CD4-positive, alpha-beta T cell treated with Interleukin-15 for 4 hours (primary cell): ENCODE data around the gene RALGDS.
"Not testable (repeated sequence)": the region's sequence is repeated elsewhere in the genome, so short reads cannot be mapped to it uniquely, and the experiment has no call there.

Experiments used
- DNase-seq: peaks from one replicate; pipeline ENCODE4 v3.0.0-alpha.2; 2020; ENCODE audit warnings: low spot score

RALGDS gene

DNA sequence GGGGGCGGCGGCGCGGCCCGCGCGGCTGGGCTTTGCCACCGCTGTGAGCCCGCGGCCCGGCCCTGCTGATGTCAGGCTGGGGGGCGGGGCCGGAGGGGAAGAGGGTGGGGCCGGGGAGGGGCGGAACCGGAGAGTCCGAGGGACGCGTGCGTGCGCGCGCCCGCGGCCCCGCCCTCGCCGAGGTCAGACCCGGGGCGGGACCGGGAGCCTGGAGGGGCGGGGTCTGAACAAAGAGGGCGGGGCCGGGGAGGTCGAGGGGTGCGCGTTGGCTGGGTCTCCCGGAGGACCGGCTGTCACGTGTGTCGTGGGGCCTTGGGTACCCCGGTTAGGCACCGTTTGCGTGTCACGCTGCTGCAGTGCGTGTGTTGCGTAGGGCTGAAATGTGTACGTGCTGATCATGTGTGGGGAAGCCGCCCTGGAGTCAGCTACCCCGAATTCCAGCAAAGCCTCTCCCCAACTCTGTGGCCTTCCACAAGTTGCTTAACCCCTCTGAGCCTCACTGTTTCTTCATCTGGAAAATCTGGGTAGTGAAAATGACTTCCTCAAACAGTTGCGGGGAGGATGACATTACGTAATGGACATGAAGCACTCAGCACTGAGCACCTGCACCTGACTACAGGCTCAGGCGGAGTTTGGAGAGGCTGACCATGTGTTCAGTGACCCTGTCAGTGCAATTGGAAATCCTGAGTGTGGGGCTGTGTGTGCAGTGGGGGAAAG is at the start of gene RALGDS:
Gene RALGDS (minus strand): TSS at position 43 of the 717 bp plus-strand sequence. CDS start 86 bp downstream, outside the sequence.
- DNase-seq: peak; percentile 91

GRCh38 chr9:133170716-133171115 is 49.7 kb upstream of the RALGDS start:
- DNase-seq: no peak

GRCh38 chr9:133169687-133170086 is 48.6 kb upstream of the RALGDS start:
- DNase-seq: not testable (repeated sequence)

DNA sequence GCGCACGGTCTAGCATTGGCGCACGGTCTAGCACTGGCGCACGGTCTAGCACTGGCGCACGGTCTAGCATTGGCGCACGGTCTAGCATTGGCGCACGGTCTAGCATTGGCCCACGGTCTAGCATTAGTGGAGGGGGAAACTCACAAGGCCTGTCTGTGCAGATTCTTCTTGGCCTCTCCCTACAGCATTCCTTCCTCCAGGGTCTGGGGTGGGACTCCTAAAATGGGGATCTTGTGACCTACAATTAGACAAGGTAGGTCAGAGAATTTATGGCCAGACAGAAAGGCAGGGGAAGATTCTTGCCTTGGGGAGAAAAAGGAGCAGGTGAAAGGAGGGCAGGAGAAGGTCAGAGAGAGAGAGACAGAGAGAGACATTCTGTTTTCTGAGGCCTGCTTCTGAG is 48.1 kb upstream of the RALGDS start:
- DNase-seq: no peak

- DNase-seq: no peak
These were observed 47.4 kb upstream of the RALGDS start for GRCh38 chr9:133168432-133168831.

DNA sequence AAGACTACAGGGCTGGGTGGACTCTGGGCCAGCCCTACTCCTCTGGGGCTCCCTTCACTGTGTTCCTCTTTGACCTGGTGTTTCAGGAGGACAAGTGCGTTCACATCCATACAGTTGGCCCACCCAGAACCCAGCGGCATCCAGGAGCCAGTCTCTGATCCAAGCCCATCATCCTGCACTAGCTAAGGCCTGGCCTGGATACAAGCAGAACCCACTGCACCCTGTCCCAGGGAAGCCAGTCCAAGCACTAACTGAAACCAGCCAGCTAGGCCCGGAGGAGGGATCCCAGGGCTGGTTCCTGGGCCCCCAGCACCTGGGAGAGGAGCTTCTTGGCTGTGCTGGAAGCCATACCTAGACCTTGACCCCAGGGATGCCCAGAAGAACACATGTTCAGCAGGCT is 46.7 kb upstream of the RALGDS start:
- no peak for DNase-seq

- no peak for DNase-seq
These were observed 46.2 kb upstream of the RALGDS start for GRCh38 chr9:133167096-133167730.

GRCh38 chr9:133166392-133166791 is 45.4 kb upstream of the RALGDS start:
- no peak for DNase-seq

DNA sequence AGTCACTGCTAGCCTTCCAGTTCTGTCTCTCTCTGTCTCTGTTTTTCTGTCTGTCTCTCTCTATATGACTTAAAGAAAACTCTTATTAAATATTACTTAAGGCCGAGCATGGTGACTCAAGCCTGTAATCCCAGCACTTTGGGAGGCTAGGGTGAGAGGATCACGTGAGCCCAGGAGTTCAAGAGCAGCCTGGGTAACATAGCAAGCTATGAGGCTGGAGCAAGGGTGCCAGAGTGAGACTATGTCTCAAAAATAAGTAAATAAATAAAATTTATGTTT is 44.4 kb upstream of the RALGDS start:
- no peak for DNase-seq

DNA sequence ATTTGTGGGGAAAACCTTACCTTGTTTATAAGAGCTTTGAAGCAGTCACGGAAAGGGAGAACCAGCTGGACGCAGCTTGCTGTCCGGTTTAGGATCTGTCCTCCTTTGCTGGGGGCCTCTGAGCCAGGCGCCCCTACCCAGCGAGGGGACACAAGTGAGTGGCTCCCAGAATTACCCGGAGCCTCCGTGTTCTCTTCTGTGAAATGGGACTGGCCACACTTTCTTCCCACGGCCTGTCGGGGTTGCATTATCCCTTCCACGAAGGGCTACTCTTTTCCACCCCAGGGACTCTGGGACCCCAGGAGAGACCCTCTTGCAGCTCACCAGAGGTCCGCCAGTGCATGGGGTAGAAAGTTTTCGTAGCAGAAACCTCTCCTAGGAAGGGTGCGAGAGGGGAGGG is 43.2 kb upstream of the RALGDS start:
- no peak for DNase-seq

DNA sequence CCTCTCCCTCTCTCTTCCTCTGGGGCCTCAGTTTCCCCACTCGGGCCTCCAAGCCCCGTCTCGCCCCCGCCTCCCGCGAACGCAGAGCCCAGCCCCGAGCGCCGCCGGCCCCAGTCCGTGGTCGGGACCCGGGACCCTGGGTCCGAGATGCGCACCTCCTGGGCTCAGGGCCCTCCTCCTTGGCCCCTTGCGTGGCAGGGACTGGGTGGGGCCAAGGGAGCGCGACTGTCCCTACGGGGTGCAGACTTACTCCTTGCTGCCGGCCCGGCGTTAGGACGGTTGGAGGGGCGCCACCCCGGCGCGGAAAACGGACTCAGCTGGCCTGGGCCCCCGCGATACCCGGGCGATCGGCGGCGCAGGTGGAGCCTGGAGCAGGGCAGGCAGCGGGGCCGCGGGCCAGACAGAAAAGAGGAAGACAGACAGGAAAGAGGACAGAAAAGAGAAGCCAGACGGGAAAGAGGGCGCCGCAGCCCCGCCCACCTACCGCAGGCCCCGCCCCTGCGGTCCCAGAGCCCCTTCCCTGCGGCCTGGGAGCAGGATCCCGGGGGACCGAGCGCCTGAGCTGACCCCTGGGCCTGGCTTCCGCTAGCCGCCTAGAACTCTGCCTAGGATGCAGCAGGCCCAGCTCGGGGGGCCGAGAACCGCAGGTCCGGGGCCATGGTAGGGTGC is 42.6 kb upstream of the RALGDS start, which contains the start of gene GBGT1:
Gene GBGT1 (minus strand): TSS at position 411 of the 669 bp plus-strand sequence. CDS start 1,502 bp downstream, outside the sequence.
- DNase-seq: peak; percentile 15

GRCh38 chr9:133162861-133163503 is 41.9 kb upstream of the RALGDS start:
- no peak for DNase-seq

GRCh38 chr9:133161547-133161950 is 40.5 kb upstream of the RALGDS start:
- no peak for DNase-seq

DNA sequence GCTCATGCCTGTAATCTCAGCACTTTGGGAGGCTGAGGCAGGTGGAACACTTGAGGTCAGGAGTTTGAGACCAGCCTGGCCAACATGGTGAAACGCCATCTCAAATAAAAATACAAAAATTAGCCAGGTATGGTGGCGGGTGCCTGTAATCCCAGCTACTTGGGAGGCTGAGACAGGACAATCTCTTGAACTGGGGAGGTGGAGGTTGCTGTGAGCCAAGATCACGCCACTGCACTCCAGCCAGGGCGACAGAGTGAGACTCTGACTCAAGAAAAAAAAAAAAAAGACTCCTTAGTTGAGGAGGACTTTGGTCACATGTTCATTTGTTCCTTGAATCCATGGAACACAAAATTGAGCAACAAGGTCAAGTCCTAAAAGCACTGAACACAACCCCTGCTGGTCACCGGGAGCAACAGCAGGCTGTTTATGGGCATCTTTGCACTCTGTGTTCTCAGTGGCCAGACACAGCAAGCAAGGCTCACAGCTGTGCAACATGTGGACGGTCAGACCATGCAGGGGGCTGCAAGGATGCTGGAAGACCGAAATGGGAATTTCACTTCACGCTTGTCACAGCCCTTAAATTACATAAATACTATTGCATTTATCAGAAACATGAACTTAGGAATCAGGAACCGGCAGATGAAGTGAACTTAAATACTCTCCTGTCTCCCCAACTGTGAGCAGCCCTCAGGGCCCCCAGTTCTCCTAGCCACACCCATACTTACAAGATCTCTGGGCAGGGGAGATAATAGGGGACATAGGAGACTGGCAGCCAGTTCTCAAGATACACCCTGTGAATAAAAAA is 39.9 kb upstream of the RALGDS start:
- peak; percentile 53 for DNase-seq

GRCh38 chr9:133158695-133159094 is 37.7 kb upstream of the RALGDS start:
- no peak for DNase-seq

GRCh38 chr9:133155156-133155555 is 34.1 kb upstream of the RALGDS start:
- no peak for DNase-seq

GRCh38 chr9:133154097-133154989 is 33.3 kb upstream of the RALGDS start:
- DNase-seq: no peak

DNA sequence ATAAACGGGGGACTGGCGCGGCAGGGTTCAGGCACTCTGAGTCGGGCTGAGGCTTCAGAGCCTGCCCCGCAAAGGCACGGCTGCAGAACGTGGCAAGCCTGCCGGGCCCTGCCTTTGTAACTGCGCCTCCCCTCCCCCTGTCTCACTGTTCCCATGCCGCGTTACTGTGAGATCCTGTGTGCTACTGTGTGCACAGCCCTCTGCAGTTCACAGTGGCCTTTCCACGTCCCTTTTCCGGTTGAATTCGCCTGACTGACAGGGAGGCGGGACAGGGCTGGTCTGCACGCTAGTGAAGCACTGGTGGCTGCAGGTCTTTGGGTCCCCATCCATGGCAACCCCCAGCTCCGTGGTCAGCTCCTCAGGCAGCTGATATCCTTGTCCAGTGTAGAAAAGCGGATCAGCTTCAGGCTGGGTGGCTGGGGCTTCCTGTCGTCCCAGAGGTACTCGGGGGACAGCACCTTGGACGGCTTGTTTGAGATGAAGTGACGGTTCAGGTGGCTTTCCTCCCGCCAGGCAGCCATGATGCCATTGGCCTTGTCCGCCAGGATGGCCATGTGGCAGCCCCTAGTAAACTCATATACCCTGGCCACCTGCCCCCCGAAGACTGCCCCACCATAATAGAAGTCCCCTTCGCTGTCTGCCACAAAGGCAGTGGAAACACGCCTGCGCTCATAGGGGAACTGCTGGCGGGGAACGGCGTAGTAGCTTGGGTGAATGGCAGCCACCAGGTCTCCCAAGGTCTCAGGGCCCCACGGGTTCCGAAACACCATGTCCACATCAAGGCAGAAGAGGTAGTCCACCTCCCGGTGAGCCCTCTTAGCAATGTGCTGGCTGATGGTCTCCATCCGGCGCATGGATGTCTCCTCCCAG is 32.4 kb upstream of the RALGDS start:
- no peak for DNase-seq

- no peak for DNase-seq
These were observed 30.8 kb upstream of the RALGDS start for GRCh38 chr9:133151601-133152525.
